Endothelial cell (in vitro differentiated cells): ENCODE measurements around the gene GALC. TPM values are rescaled to one million over a fixed set of nuclear protein-coding genes. Genes with fewer than 3 reads are reported as not detected.
A peak's percentile ranks its signal among the peaks of the same experiment; 100 is the strongest.

ENCODE experiments used
- DNase-seq: peaks from one replicate; pipeline ENCODE4 v3.0.0; 2021; ENCODE audit warnings: low spot score
- H3K27ac Mint-ChIP-seq: one replicate; pipeline ENCODE4 v1.8.0; 2021; ENCODE audit warnings: mixed read lengths, inconsistent platforms; ENCODE audit not compliant: unreplicated experiment
- H3K27me3 Mint-ChIP-seq: one replicate; pipeline ENCODE4 v1.8.0; 2021; ENCODE audit warnings: mild to moderate bottlenecking, moderate library complexity, mixed read lengths, inconsistent platforms; ENCODE audit not compliant: unreplicated experiment
- H3K36me3 Mint-ChIP-seq: one replicate; pipeline ENCODE4 v1.8.0; 2021; ENCODE audit warnings: mild to moderate bottlenecking, low read depth, mixed read lengths, inconsistent platforms; ENCODE audit not compliant: unreplicated experiment
- H3K4me1 Mint-ChIP-seq: one replicate; pipeline ENCODE4 v1.8.0; 2021; ENCODE audit warnings: mild to moderate bottlenecking, mixed read lengths, inconsistent platforms; ENCODE audit not compliant: unreplicated experiment
- H3K4me3 Mint-ChIP-seq: one replicate; pipeline ENCODE4 v1.8.0; 2021; ENCODE audit warnings: mild to moderate bottlenecking, mixed read lengths, inconsistent platforms; ENCODE audit not compliant: unreplicated experiment
- H3K9me3 Mint-ChIP-seq: one replicate; pipeline ENCODE4 v1.8.0; 2021; ENCODE audit warnings: mixed read lengths, inconsistent platforms; ENCODE audit not compliant: unreplicated experiment
- CTCF ChIP-seq: fragments of 200-600 bp; sonication (generic); IDR thresholded peaks from one replicate; pipeline ENCODE4 v1.5.0; 2021; ENCODE audit warnings: antibody characterized with exemption; ENCODE audit not compliant: unreplicated experiment
- total RNA-seq: library from RNA; stranded (reverse); fragmentation: NEBNext Ultra II Directional; extraction: Animal tissue kit (Norgen Biotek cat#: 25700); gene quantifications from one replicate; pipeline ENCODE4 v1.2.1, GENCODE V29; 2021; ENCODE audit not compliant: unreplicated experiment

The GALC gene
- total RNA-seq, 1 donor from 2014 or later: 77.1 TPM

DNA sequence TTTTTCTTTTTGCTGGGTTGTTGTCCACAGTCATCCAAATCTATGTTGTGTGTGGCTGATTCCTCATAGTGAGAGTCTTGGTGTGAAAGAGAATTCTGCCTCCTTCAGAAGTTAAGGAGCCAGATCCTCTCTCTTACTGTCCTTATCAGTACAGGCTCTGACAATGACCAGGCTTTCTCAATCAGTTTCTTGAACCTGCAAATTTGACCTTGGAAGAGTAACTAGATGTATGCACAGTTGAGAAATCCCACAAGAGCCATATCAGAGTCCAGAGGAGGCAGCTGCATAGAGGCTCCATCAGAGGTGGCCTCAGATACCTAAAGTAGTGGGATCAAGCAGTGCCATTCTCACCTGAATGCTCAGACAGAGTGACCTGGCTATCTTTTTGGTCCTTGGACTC lies 5.5 kb upstream of the GALC start:
- no peak overlapping the region for H3K4me3 Mint-ChIP-seq
- DNase-seq: no peak
- H3K36me3 Mint-ChIP-seq: no peaks in the 10 kb centered on the region
- H3K4me1 Mint-ChIP-seq: peaks cover 36% of the 10 kb centered on the region
- no peak overlapping the region for H3K27ac Mint-ChIP-seq
- TF ChIP-seq CTCF: no peak
- H3K9me3 Mint-ChIP-seq: no peaks in the 10 kb centered on the region
- H3K27me3 Mint-ChIP-seq: peaks cover 2% of the 10 kb centered on the region

DNA sequence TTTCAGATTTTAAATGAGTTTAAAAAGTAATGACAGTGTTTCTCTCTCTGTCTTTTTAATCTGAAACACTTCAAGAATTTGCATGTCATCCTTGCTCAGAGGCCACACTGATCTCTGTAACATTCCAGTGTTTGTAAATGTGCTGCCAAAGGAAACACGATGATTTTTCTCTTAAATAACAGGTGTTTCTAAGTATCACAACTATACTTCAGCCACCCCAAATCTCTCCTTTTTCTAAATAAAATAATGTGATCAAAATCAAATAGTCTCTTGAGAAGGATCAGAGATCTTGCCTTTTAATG lies 3.3 kb upstream of the GALC start:
- Mint-ChIP-seq H3K27ac (peak overlapping the region; percentile 89), H3K4me1 (peaks cover 31% of the 10 kb centered on the region), H3K9me3 (no peaks in the 10 kb centered on the region), H3K27me3 (peaks cover 5% of the 10 kb centered on the region), H3K4me3 (no peak overlapping the region), H3K36me3 (no peaks in the 10 kb centered on the region)
- TF ChIP-seq CTCF: no peak
- no peak for DNase-seq

DNA sequence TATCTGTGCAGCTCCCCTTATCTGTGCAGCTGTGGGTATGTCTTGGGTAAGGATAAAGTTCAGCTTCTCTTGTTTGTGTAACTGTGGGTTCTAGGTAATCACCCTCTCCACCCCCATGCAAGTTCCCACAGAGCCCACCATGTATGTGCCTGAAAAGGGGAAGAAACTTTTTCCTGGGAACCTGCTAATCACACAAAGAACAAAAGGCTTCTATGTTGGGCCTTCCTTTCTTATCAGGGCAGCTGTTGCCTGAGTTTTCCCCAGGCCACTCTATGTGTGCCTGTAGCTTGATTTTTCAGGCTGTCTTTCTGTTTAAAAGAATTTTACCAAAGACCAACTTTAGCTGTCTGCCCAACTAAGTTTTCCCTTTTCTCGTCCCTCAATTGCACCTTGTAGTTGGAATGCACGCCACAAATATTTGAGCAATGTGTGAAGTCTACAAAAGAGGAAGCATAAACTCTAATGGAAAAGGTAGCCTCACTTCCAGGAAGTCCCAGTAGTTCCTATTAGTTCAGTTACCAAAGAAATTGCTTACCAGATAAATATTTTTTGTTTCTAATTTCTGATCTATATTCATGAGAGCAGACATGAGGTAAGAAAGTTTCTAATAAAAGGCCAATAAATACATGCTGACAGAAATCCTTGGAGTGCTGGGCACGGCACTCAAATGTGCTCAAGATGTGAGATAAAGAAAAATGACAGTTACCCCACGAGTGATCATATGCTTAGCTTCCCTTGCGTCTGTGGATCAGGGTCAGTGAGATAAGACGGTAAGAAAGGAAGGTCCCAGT lies 2.7 kb upstream of the GALC start:
- Mint-ChIP-seq H3K27me3 (peaks cover 5% of the 10 kb centered on the region), H3K36me3 (no peaks in the 10 kb centered on the region), H3K9me3 (no peaks in the 10 kb centered on the region), H3K27ac (peak overlapping the region; percentile 89), H3K4me3 (no peak overlapping the region), H3K4me1 (peaks cover 34% of the 10 kb centered on the region)
- no peak for TF ChIP-seq CTCF
- no peak for DNase-seq

- H3K4me1 Mint-ChIP-seq: peaks cover 34% of the 10 kb centered on the region
- no peaks in the 10 kb centered on the region for H3K36me3 Mint-ChIP-seq
- H3K9me3 Mint-ChIP-seq: no peaks in the 10 kb centered on the region
- DNase-seq: no peak
- H3K27ac Mint-ChIP-seq: peak overlapping the region; percentile 89
- TF ChIP-seq CTCF: no peak
- H3K4me3 Mint-ChIP-seq: no peak overlapping the region
- peaks cover 5% of the 10 kb centered on the region for H3K27me3 Mint-ChIP-seq
Measured at GRCh38 chr14:87994974-87995373, 2.0 kb upstream of the GALC start.

GRCh38 chr14:87992346-87992717 lies 650 bp downstream of the GALC start:
- peaks cover 7% of the 10 kb centered on the region for H3K27me3 Mint-ChIP-seq
- DNase-seq: peak; percentile 14
- peaks cover 37% of the 10 kb centered on the region for H3K4me1 Mint-ChIP-seq
- peak overlapping the region; percentile 87 for H3K27ac Mint-ChIP-seq
- TF ChIP-seq CTCF: no peak
- H3K9me3 Mint-ChIP-seq: no peaks in the 10 kb centered on the region
- H3K4me3 Mint-ChIP-seq: peak overlapping the region; percentile 94
- no peaks in the 10 kb centered on the region for H3K36me3 Mint-ChIP-seq
